ENCODE measurements around the gene DGKZ.
"Not testable (repeated sequence)": the region's sequence is repeated elsewhere in the genome, so short reads cannot be mapped to it uniquely, and the experiment has no call there.

Gene DGKZ, protein sequence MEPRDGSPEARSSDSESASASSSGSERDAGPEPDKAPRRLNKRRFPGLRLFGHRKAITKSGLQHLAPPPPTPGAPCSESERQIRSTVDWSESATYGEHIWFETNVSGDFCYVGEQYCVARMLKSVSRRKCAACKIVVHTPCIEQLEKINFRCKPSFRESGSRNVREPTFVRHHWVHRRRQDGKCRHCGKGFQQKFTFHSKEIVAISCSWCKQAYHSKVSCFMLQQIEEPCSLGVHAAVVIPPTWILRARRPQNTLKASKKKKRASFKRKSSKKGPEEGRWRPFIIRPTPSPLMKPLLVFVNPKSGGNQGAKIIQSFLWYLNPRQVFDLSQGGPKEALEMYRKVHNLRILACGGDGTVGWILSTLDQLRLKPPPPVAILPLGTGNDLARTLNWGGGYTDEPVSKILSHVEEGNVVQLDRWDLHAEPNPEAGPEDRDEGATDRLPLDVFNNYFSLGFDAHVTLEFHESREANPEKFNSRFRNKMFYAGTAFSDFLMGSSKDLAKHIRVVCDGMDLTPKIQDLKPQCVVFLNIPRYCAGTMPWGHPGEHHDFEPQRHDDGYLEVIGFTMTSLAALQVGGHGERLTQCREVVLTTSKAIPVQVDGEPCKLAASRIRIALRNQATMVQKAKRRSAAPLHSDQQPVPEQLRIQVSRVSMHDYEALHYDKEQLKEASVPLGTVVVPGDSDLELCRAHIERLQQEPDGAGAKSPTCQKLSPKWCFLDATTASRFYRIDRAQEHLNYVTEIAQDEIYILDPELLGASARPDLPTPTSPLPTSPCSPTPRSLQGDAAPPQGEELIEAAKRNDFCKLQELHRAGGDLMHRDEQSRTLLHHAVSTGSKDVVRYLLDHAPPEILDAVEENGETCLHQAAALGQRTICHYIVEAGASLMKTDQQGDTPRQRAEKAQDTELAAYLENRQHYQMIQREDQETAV

DNA sequence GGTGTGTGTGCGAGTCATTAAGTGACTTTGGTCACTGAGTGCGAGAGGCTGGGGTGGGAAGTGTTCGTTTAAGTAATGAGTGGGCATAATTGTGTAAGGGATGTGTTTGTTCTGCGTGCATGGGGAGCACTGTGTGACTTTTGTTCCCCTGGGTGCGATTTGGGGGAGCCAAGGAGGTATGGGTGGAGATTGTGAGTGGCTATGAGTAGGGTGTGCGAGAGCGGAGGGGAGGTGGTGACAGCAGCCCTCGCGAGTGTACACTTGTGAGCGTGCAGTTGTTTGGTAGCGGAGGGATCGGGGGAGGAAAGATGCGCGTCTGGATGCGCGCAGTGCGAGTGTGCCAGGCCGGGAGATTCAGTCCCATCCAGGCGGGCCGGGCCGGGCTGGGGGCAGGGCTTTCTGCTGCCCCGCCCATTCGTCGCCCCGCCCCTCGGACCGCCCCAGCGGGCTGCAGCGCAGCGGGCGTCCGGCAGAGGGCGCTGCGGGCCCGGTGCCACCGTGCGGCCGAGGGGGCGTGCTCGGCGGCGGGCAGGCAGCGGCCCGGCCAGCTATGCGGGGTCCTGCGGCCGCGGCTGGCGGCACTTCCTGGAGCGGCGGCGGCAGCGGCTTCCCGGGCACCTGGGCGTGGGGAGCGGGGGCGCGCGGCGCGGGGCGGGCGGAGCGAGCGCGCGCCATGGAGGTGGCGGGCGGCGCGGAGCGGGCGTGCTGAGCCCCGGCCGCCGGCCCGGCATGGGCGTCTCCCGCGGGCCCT, at the start of gene DGKZ:
DGKZ (plus strand) TSS at position 578 of the 751 bp plus-strand sequence. CDS start 197 bp downstream, outside the sequence.
- peak; percentile 77 to 80 for DNase-seq (ENCODE audit: low read depth in 2 of 2)

DNA sequence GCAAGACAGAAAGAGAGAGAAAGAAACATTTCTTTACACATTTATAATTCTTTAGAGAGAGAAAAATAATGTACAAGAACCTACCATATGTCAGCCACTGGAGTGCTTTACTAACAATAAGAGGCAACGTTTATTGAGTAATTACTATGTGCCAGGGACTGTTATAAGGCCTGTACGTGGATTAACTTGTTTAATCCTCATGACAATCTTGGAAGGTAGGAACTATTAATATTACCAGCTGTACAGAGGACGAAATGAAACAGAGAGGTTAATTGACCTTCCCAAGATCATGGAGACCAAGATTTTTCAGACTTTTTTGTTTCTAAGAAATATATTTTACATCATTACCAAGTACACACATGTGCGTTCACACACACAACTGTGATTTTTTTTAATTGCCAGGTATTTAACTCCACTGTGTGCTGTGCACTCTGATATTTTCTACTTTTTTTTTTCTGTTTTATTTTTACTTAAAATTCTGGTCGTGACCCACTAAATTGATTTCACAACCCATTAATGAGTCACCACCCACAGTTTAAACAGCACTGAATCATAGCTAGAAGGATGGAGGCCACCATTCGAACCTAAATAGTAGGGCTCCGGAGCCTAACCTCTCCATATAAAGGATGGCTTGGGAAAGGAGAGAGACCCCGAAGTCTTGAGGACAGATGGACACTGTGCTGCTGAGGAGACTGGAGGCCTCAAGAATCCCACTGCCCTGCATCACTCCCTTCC, 48.4 kb upstream of the DGKZ start:
- DNase-seq (ENCODE audit: low read depth in 2 of 2), result no peak

DNA sequence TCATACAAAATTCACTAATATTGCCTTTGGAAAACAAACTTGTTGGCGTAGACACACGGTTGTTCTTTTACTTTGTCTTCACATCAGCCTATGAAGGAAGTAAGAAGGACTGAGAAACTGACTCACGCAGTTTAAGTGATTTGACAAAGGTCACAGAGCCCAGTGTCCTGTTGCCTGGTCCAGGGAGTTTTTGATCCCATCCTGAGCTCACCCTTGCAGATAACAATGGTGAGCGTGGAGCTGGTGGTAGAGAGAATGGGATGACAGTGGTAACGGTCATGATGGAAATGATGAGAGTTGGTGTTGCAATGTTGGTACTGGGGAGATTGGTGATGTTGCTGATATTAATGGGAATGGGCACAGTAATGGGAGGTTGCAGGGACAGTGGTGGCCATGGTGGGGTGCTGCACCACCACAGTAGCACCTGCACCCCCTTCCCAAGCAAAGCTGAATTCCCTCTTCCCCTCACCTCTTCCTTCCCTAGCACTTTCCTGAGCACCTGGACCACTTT, 47.8 kb upstream of the DGKZ start:
- DNase-seq (ENCODE audit: low read depth in 2 of 2), result no peak

DNA sequence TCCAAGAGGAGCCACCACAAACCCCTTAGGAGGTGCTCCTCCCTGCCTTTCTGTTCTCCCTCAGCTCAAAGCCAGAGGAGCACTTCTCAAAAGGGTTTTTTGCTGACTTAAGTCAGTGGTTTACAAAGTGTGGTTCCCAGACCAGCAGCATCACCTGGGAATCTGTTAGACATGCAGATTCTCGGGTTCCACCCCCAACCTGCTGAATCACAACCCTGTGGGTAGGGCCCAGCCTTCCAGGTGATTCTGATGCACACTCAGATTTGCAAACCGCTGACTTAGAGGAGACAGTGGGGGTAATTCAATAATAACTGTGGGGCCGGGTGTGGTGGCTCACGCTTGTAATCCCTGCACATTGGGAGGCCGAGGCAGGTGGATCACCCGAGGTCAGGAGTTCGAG, 47.0 kb upstream of the DGKZ start:
- DNase-seq (ENCODE audit: low read depth in 2 of 2), result no peak

DNA sequence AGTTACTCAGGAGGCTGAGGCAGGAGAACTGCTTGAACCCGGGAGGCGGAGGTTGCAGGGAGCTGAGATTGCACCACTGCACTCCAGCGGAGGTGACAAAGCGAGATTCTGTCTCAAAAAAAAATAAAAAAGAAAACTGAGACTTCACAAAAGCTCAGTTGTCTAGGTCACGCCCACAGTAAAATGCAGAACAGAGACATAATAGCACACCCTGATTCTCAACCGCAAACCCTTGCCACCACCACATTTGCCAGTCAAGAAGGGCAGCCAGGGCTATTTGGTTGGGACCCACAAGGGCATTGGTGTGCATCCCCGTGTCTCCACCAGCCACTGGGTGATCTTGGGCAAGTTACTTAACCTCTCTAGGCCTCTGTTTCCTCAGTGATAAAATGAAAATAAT, 44.4 kb upstream of the DGKZ start:
- DNase-seq (ENCODE audit: low read depth in 2 of 2), result no peak

DNA sequence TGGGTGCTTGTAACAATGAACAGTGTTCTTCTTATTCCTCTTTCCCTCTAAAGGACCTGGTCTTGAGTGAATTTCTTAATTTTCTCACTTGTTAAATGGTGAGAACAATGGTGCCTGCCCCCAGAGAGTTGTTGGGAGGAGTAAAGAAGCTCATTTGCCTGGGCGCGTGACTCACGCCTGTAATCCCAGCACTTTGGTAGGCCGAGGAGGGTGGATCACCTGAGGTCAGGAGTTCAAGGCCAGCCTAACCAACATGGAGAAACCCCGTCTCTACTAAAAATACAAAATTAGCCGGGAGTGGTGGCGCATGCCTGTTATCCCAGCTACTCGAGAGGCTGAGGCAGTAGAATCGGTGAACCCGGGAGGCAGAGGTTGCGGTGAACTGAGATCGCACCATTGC, 43.2 kb upstream of the DGKZ start:
- not testable (repeated sequence) for DNase-seq (ENCODE audit: low read depth in 2 of 2)

DNA sequence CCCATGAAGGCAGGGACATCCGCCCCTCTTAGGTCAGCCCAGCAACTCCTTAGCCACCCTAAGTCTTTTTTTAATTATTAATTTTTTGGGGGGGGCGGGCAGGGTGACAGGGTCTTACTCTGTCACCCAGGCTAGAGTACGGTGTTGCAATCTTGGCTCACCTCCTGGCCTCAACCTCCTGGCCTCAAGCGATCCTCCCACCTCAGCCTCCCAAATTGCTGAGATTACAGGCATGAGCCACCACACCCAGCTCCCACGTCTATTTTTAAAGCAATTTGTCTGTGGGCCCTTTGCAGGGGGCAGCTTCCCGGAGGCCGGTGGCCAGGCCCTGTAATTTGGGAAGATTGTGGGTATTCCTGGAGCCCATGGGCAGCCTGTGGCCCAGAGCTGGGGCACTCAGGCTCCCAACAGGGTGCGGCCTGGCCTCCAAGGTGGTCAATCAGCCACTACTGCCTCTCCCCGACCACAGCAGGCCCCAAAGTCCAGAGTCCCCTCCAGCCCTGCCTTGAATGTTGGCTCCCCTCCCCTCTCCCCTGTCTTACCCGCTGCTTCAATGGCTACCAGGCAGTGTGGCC, 42.6 kb upstream of the DGKZ start:
- no peak for DNase-seq (ENCODE audit: low read depth in 2 of 2)

DNA sequence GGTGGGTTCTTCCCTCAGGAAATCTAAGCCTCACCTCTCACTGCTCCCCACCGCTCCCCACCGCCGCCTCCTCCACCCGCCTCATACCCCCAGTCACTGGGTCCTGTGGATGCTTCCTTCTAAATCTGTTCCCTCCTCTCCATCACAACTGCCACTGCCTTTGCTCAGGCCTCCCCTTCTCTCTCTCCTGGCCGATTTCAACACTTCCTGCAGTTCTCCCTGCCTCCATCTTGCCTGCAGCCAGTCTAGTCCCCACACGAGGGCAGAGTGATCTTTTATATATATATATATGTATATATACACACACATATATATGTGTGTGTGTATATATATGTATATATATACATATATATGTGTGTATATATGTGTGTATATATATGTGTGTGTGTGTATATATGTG, 42.0 kb upstream of the DGKZ start:
- DNase-seq (ENCODE audit: low read depth in 2 of 2), result no peak

DNA sequence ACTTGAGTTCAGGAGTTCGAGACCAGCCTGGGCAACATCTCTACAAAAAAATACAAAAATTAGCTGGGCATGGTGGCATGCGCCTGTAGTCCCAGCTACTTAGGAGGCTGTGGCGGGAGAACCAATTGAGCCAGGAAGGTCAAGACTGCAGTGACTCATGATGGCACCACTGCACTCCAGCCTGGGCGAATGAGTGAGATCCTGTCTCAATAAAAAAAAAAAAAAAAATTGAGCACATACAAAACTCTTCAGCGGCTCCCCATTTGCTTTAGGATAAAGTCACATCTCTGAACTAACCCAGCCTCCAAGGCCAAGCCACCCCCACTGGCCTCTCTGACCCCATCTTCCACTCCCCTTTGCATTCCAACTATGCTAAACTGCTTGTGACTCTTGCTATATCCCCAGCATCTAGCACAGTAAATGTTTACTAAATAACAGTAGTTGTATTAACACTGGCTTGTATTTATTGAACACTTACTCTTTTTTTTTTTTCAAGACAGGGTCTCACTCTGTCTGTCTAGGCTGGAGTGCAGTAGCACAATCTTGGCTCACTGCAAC, 40.9 kb upstream of the DGKZ start:
- no peak for DNase-seq (ENCODE audit: low read depth in 2 of 2)

DNA sequence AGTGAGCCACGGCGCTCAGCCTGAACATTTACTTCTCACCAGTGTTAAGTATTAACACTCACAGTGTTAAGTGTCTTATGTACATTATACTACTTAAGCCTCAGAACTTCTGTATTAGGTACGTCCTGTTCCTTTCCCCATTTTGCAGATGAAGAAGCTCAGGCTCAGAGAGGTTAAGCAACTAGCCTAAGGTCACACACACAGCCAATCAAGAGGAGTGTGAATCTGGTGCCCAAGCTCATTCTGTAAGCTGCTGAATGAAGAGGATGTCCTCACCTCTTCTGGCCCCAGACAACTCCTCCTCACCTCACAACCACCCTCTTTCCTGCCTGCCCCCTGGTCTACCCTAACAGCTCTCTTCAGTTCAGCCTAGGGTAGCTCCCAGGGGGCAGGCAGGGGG, 39.9 kb upstream of the DGKZ start:
- DNase-seq (ENCODE audit: low read depth in 2 of 2), result no peak

DNA sequence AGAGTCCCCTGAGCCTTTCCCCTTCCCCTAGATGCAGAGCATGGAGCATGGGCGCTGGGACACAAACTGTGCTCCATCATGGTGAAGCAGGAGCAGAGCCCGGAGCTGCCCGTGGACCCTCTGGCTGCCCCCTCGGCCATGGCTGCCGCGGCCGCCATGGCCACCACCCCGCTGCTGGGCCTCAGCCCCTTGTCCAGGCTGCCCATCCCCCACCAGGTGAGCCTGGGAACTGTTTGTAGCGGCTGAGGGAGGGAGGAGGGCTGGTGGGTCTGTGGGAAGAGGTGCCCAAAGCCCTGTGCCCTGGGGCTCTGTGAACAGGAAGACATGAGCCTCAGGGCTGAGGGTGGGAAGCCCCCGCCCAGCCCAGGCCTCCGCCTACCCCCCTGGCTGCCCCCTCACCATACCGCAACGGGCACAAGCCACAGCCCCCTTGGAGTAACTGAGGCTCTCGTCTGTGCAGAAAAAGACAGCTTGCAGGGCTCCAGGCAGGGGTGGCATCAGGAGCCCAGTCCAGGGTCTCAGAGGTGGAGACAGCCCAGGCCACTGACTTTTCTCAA, 39.4 kb upstream of the DGKZ start:
- DNase-seq (ENCODE audit: low read depth in 2 of 2), result no peak

DNA sequence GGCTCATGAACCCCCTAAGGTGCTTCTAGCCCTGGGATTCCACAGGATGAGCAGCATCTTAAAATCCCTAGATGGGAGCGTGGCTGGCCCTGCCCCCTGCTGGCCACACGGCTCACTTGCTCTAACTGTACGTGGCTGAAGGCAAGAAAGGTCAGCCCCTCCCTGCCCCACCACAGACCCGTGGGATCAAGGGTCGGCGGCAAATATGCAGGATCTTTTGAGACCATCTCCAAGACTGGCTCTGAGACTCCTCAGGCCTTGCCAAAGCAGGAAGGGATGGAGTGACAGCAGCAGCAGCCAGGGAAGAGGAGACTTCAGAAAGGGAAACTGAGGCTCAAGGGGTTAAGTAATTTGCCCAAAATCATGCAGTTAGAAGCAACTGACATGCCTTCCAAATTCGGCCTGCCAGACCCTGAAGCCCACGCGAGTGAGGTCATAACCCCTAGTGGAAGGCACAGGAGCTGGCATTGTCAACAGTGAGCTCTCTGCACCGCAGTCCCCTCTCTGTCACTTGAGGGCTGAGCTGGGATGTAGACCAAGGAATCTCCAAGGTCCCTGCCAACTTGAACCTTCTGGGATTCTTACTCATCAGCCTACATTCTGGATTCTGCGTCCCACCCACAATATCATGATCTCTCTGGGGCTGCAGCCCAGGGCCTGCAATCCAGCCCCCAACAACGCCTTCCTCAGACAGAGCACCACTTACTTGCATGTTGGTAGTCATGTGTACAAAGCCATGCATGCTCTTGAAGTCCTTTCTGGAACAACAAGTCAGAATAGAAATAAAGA, 38.4 kb upstream of the DGKZ start:
- peak in 1 of 2 donors; percentile 33 for DNase-seq (ENCODE audit: low read depth in 2 of 2)

DNA sequence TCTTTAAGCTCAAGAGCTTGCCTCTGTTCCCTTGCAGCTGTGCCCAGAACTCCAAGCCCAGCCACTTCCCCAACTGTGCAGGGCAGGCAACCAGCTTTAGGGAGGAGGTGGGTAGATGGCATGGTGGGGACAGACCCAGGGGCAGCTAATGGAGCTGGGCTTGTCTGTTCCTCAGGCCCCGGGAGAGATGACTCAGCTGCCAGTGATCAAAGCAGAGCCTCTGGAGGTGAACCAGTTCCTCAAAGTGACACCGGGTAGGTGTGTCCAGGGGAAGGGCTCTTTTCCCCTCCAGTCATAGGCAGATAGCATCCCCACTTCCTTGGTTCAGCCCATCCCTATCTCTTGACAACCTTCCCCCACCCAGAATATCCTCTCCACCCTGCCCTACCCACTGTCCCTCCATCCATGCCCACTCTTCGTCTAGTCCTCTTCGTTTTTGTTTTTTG, 37.4 kb upstream of the DGKZ start:
- DNase-seq (ENCODE audit: low read depth in 2 of 2), result no peak

DNA sequence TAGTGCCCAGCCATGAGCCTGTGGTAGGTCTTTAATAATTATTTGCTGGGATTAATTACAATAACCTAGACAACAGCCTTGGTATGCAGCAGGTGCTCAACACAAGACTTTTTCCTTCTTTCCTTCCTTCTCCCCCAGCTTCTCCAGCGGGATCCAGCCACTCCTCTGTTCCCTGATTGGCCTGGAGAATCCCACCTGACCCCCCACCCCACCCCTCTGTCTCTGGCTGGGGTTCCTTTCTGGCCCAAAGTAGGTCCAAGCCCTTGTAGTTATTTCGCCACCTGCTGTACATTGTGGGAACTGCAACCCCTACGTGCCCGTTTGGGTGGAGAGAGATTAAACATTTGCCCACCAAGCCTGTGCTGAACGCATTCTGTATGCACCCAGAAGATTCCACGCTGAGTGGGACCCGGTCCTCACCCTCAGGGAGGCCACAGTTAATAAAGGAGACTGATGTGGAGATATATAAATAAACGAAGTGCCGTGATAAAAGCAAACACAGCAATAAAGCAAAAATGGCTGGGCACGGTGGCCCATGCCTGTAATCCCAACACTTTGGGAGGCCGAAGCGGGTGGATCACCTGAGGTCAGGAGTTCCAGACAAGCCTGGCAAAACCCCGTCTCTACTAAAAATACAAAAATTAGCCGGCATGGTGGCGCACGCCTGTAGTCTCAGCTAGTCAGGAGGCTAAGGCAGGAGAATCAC, 32.1 kb upstream of the DGKZ start:
- DNase-seq (ENCODE audit: low read depth in 2 of 2), result peak; percentile 53 to 57

DNA sequence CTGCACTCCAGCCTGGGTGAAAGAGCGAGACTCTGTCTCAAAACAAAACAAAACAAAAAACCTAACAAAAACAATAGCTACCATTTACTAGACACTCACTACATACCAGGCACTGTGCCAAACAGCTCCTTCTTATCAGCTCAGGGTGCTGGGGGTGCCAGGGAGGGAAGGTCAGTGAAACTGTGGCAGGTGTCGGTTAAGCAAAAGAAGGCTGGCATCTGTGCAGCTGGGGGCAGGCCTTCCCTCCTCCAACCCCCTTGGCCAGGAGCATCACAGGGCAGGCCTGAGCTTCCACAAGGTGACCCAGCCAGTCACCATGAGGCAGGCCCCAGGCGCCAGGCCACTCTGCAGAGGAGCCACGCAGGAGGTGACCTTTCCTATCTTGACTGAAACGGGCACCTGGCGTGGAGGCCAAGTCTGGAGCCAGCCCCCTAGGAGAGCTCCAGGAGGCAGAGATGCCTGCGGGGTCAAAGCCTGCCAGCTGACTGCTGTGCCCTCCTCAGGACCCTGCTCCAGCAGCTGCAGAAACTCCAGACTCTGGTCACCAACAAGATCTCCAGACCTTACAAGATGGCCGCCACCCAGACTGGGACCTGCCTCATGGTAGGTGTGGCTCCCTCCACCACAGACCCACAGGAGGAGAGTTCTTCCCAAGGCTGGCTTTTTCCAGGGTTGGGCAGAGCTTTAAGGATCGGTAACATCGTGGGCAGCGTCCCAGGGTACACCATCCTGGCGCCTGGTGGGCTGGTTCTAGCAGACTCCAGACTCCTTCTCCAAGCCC, 31.3 kb upstream of the DGKZ start:
- no peak for DNase-seq (ENCODE audit: low read depth in 2 of 2)

DNA sequence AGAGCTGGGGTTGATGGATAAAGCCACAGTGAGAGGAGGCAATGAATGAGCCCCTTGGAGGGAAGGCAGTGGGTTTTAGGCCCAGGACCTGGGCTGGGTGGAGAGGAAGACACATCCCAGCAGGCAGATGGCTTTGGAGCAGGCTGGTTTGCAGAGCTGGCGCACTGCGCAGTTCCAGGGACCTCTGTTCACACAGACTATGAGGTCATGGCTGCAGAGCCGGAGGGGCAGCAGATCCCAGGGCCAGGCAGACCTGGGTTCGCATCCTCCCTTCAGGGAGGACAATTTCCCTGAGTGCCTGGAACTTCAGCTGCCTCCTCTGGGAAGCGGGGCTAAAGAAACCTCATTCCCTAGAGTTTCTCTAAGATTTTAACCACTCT, 28.2 kb upstream of the DGKZ start:
- DNase-seq (ENCODE audit: low read depth in 2 of 2), result no peak

DNA sequence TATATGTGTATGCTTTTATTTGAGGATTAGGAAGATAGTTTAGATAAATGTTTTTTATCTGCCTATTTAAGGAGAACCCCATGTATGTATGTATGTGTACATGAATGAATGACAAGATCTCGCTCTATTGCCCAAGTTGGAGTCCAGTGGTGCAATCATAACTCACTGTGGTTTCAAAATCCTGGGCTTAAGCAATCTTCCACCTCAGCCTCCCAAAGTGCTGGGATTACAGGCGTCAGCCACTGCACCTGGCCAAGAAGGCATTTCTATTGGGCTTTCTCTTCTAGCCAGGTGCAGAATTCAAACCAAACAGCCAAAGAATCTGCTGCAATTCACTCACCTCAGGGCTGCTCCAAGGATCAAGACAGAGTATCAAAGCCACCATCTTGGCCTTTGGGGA, 25.5 kb upstream of the DGKZ start:
- no peak for DNase-seq (ENCODE audit: low read depth in 2 of 2)

DNA sequence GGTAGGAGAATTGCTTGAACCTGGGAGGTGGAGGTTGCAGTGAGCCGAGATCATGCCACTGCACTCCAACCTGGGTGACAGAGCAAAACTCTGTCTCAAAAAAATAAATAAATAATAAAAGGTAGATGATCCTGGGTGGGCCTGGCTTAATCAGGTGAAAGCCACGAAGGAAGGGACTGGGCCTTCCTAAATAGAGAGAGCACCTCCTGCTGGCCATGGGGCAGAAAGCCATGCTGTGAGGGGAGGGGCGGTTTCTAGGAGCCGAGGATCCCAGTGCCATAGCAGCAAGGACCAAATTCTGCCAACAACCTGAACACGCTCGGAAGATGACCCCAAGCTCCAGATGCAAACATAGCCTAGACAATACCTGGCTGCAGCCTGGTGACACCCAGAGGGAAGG, 24.5 kb upstream of the DGKZ start:
- DNase-seq (ENCODE audit: low read depth in 2 of 2), result no peak
